ENCODE measurements around the gene MROH9. TPM values are rescaled to one million over a fixed set of nuclear protein-coding genes. Genes with fewer than 3 reads are reported as not detected.
A peak's percentile ranks its signal among the peaks of the same experiment; 100 is the strongest.
"Not testable (repeated sequence)": the region's sequence is repeated elsewhere in the genome, so short reads cannot be mapped to it uniquely, and the experiment has no call there.

MROH9 gene
- total RNA-seq, 6 experiments from 2014 or later, result 0.10 to 0.17 (median 0.11) TPM; not detected in 3

GRCh38 chr1:170893655-170894297, 41.6 kb upstream of the MROH9 start:
- Mint-ChIP-seq H3K4me3 (peak overlapping the region; percentile 42), H3K4me1 (ENCODE audit: low read depth) (peaks cover 47% of the 10 kb centered on the region), H3K27ac (peak overlapping the region; percentile 74), H3K27me3 (ENCODE audit: insufficient read depth) (no peaks in the 10 kb centered on the region), H3K9me3 (no peaks in the 10 kb centered on the region), H3K36me3 (ENCODE audit: low read depth) (0 out of 2 replicates have a peak, but pooled peaks cover 11% of the 10 kb centered on the region)
- peak; percentile 52 for DNase-seq
- no peak for TF ChIP-seq CTCF (IDR thresholded peaks at IDR 0.05)

DNA sequence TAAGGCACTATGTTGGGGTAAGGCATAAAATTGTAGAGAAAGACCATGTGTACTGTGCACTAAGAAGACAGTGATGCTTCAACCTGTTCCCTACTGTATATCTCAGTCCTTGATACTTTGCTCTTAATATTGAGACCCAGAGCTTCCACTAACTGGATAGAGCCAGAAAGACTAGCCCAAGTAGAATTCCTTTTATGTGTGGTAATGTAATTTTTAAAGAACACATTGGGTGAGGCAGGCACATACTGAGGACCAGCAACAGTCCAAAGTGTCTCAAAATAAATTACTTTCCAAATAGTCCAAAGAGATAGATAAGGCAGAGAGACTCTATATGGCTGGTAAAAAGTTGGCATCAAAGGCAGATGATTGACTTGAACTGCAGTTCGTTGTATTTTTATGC, 31.4 kb upstream of the MROH9 start:
- H3K4me1 Mint-ChIP-seq (ENCODE audit: low read depth), result peaks cover 3% of the 10 kb centered on the region
- peaks cover 4% of the 10 kb centered on the region; the same call in 1 of the 2 replicates for H3K36me3 Mint-ChIP-seq (ENCODE audit: low read depth)
- DNase-seq, result no peak
- H3K9me3 Mint-ChIP-seq, result no peaks in the 10 kb centered on the region
- no peak overlapping the region for H3K4me3 Mint-ChIP-seq
- TF ChIP-seq CTCF (IDR thresholded peaks at IDR 0.05), result no peak
- H3K27ac Mint-ChIP-seq, result no peak overlapping the region
- no peaks in the 10 kb centered on the region for H3K27me3 Mint-ChIP-seq (ENCODE audit: insufficient read depth)

DNA sequence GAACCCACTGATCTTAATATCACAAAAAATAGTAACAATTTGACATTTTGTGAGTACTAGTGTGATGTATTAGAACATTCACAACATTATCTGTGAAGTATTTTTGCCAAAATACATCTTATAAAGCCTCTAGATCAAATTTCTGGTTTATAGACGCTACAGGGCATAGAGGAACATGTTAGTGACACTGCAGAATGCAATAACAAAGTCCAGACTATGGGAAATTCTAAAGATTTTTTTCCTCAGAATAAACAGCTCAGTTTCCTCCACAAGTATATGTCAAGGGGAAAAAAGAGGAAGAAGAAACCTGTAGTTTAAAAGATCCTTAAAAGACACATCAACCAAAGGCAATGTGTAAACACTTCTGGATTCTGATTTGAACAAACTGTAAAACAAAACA, 26.4 kb upstream of the MROH9 start:
- Mint-ChIP-seq H3K36me3 (ENCODE audit: low read depth) (peaks cover 4% of the 10 kb centered on the region; the same call in 1 of the 2 replicates), H3K27me3 (ENCODE audit: insufficient read depth) (no peaks in the 10 kb centered on the region), H3K4me3 (no peak overlapping the region), H3K9me3 (no peaks in the 10 kb centered on the region), H3K27ac (peak overlapping the region; percentile 67), H3K4me1 (ENCODE audit: low read depth) (peaks cover 29% of the 10 kb centered on the region)
- no peak for TF ChIP-seq CTCF (IDR thresholded peaks at IDR 0.05)
- DNase-seq, result no peak

DNA sequence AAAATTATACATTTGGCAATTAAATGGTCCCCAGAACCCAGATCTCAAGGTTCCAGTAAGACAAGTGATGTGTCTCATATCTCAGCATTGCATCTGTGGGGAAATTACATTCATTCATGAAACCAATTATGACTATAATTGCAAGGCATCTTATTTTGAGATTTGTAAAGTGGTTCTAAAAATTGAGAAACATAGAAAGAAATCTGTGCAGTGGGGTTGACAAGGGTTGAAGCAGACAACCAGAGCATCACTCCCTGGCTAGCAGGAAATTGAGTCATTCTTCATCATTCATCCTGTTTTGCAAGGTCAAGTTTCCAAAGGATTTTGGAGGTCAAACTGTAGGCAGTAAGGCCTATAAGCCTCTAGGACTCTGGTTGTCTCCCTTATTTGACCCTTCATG, 25.1 kb upstream of the MROH9 start:
- Mint-ChIP-seq H3K4me1 (ENCODE audit: low read depth) (peaks cover 33% of the 10 kb centered on the region), H3K27ac (peak overlapping the region; percentile 67), H3K36me3 (ENCODE audit: low read depth) (peaks cover 4% of the 10 kb centered on the region; the same call in 1 of the 2 replicates), H3K4me3 (0 out of 2 replicates have a peak overlapping the region, but pooled peaks have one; percentile 23), H3K9me3 (no peaks in the 10 kb centered on the region), H3K27me3 (ENCODE audit: insufficient read depth) (no peaks in the 10 kb centered on the region; the same call in 1 of the 2 replicates)
- no peak for TF ChIP-seq CTCF (IDR thresholded peaks at IDR 0.05)
- DNase-seq, result peak; percentile 52

- no peak for DNase-seq
- peaks cover 37% of the 10 kb centered on the region for H3K36me3 Mint-ChIP-seq (ENCODE audit: low read depth)
- H3K27me3 Mint-ChIP-seq (ENCODE audit: insufficient read depth), result no peaks in the 10 kb centered on the region; the same call in 1 of the 2 replicates
- H3K4me1 Mint-ChIP-seq (ENCODE audit: low read depth), result peaks cover 25% of the 10 kb centered on the region
- no peak overlapping the region for H3K4me3 Mint-ChIP-seq
- no peak for TF ChIP-seq CTCF (IDR thresholded peaks at IDR 0.05)
- peaks cover 33% of the 10 kb centered on the region for H3K9me3 Mint-ChIP-seq
- H3K27ac Mint-ChIP-seq, result no peak overlapping the region
These were observed 18.0 kb upstream of the MROH9 start for GRCh38 chr1:170917373-170917772.

DNA sequence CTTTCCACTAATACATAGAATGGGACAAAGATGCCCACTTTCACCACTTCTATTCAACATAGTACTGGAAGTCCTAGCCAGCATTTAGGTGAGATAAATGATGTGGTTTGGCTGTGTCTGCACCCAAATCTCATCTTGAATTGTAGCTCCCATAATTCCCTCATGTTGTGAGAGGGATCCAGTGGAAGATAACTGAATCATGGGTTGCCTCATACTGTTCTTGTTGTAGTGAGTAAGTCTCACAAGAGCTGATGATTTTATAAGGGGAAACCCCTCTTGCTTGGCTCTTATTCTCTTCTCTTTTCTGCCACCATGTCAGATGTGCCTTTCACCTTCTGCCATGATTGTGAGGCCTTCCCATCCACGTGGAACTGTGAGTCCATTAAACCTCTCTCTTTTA, 10.7 kb upstream of the MROH9 start:
- not testable (repeated sequence) for H3K4me3 Mint-ChIP-seq; H3K27me3 Mint-ChIP-seq (ENCODE audit: insufficient read depth); H3K27ac Mint-ChIP-seq; DNase-seq
- peaks cover 34% of the 10 kb centered on the region for H3K36me3 Mint-ChIP-seq (ENCODE audit: low read depth)
- H3K9me3 Mint-ChIP-seq, result peaks cover 28% of the 10 kb centered on the region
- peaks cover 20% of the 10 kb centered on the region for H3K4me1 Mint-ChIP-seq (ENCODE audit: low read depth)
